Activated CD8-positive, alpha-beta memory T cell treated with anti-CD3 and anti-CD28 coated beads, Interleukin-2, amount 10 ng/mL, durations not matched to agents 7 days and 5 days (primary cell): ENCODE measurements around the gene GRID2. TPM values are rescaled to one million over a fixed set of nuclear protein-coding genes. Genes with fewer than 3 reads are reported as not detected.

Experiments
- ATAC-seq: fragments of 150-1000 bp; cut with Tn5 transposase; one replicate; pipeline ENCODE4 v1.10.0; 2021; ENCODE audit warnings: moderate library complexity
- CTCF ChIA-PET: fragments of 350-600 bp; sonication (Branson Sonifier 250); formaldehyde crosslinking; loops from one replicate; lab custom pipeline; 2021; ENCODE audit warnings: antibody characterized with exemption; lab: Charles Lee
- DNase-seq: peaks from one replicate; pipeline ENCODE4 v3.0.0-alpha.2; 2020
- H3K27ac Mint-ChIP-seq: one replicate; pipeline ENCODE4 v1.8.0; 2021; ENCODE audit warnings: mild to moderate bottlenecking, mixed read lengths
- H3K27me3 Mint-ChIP-seq: one replicate; pipeline ENCODE4 v1.8.0; 2021; ENCODE audit warnings: mixed read lengths
- H3K36me3 Mint-ChIP-seq: one replicate; pipeline ENCODE4 v1.8.0; 2021; ENCODE audit warnings: mild to moderate bottlenecking, mixed read lengths
- H3K4me1 Mint-ChIP-seq: one replicate; pipeline ENCODE4 v1.8.0; 2021; ENCODE audit warnings: mixed read lengths
- H3K4me3 Mint-ChIP-seq: one replicate; pipeline ENCODE4 v1.8.0; 2021; ENCODE audit warnings: mild to moderate bottlenecking, moderate library complexity, mixed read lengths
- H3K9me3 Mint-ChIP-seq: one replicate; pipeline ENCODE4 v1.8.0; 2022; ENCODE audit warnings: low read depth, mixed read lengths
- total RNA-seq, 2 experiments: library from RNA; stranded (reverse); gene quantifications; one replicate each; pipeline ENCODE4 v1.2.3, GENCODE V29; 2021

GRID2 gene
- total RNA-seq, 2 experiments from 2014 or later, result not detected

DNA sequence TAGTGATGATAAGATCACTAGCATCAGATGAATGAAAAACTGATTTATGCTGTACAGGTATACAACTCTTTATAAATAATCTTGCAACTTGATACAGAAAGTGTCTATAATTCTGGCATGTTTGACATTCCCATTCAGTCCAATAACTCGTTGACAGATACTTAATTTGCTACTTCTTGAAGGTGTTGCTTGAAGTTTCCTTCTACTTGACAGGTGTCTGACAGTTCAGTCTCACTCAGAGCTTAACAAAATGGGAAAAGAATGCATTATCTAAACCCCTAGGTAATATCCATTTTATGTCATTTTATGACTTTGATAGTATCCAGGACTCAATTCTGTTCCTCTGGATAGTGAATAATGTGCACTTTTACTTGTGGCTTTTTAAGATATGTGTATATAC is 508.9 kb downstream of the GRID2 start:
- DNase-seq (no peak), ATAC-seq (no peak)
- Mint-ChIP-seq H3K27me3 (no peaks in the 10 kb centered on the region), H3K4me1 (no peaks in the 10 kb centered on the region), H3K4me3 (no peak overlapping the region), H3K27ac (no peak overlapping the region), H3K9me3 (peaks cover 4% of the 10 kb centered on the region), H3K36me3 (no peaks in the 10 kb centered on the region)
- CTCF ChIA-PET, result no interaction called here

GRCh38 chr4:92814677-92815076 is 510.9 kb downstream of the GRID2 start:
- Mint-ChIP-seq H3K4me3 (no peak overlapping the region), H3K9me3 (peaks cover 2% of the 10 kb centered on the region), H3K27ac (no peak overlapping the region), H3K4me1 (no peaks in the 10 kb centered on the region), H3K27me3 (no peaks in the 10 kb centered on the region), H3K36me3 (no peaks in the 10 kb centered on the region)
- DNase-seq (no peak), ATAC-seq (no peak)
- CTCF ChIA-PET, result no interaction called here

DNA sequence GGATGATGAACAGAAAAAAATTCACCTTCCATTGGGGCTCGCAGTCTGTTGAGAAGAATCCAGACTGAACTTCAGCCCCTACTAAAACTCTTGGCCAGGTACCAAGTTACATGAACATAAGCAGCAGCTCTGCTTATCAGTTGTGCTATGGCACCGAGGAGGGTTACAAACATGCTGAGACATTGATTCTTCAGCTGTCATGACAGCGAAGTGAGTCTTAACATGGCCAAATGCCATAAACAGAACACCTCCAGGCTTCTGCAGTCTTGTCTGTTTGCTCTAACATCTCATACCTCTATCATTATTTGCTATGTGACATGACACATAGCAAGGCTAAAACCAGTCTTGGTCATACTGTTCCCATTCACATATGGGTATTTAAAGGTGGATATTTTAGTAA is 521.5 kb downstream of the GRID2 start:
- Mint-ChIP-seq H3K27ac (no peak overlapping the region), H3K9me3 (peaks cover 2% of the 10 kb centered on the region), H3K27me3 (no peaks in the 10 kb centered on the region), H3K36me3 (no peaks in the 10 kb centered on the region), H3K4me3 (no peak overlapping the region), H3K4me1 (no peaks in the 10 kb centered on the region)
- CTCF ChIA-PET, result no interaction called here
- DNase-seq (no peak), ATAC-seq (no peak)

GRCh38 chr4:92825791-92826190 is 522.0 kb downstream of the GRID2 start:
- ATAC-seq (no peak), DNase-seq (no peak)
- peaks cover 2% of the 10 kb centered on the region for H3K9me3 Mint-ChIP-seq
- H3K4me1 Mint-ChIP-seq, result no peaks in the 10 kb centered on the region
- CTCF ChIA-PET, result no interaction called here
- H3K27ac Mint-ChIP-seq, result no peak overlapping the region
- no peaks in the 10 kb centered on the region for H3K36me3 Mint-ChIP-seq
- H3K4me3 Mint-ChIP-seq, result no peak overlapping the region
- no peaks in the 10 kb centered on the region for H3K27me3 Mint-ChIP-seq

DNA sequence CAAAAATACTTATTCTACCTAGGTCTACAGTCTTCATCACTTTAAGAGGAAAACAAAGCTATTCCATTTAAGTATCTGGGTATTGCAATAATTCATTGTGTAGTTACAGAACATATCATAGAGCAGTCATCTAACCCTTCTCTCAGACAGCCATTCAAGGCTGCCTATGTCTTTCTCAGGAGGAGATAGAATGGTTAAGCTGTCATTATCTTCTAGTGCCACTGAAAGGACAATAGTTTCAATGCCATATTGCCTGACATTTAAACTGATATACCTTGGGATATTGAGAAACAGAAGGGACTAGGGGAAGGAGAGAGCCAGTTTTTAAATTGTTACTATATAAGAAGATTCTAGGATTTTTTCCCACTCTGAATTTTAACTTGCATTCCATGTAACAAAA is 527.0 kb downstream of the GRID2 start:
- no peak for ATAC-seq

DNA sequence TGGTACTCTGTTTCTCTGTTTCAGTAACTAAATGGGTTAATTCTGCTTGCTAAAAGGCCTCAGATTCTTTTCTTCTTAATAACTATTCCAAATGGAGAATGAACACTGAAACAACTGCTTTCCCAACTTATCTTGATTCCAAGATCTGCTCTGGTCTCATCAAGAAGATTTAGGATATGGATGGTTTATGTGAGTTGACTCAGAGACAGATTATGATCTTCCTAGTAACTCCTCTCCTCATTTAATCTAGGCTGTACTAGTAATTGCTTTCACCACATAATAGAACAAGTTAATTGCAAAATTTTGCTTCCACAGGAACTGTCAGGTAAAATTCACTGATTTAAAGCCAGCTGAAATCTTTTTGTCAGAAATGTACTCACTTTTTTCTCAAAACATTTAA is 537.1 kb downstream of the GRID2 start:
- Mint-ChIP-seq H3K4me1 (no peaks in the 10 kb centered on the region), H3K36me3 (no peaks in the 10 kb centered on the region), H3K9me3 (peaks cover 5% of the 10 kb centered on the region), H3K27ac (no peak overlapping the region), H3K4me3 (no peak overlapping the region), H3K27me3 (no peaks in the 10 kb centered on the region)
- no peak for ATAC-seq
- DNase-seq, result no peak
- CTCF ChIA-PET, result no interaction called here

More for the DNA sequence above, 527.0 kb downstream of the GRID2 start:
- no peak overlapping the region for H3K4me3 Mint-ChIP-seq
- no peak overlapping the region for H3K27ac Mint-ChIP-seq
- CTCF ChIA-PET, result no interaction called here
- H3K27me3 Mint-ChIP-seq, result no peaks in the 10 kb centered on the region
- H3K36me3 Mint-ChIP-seq, result no peaks in the 10 kb centered on the region
- H3K9me3 Mint-ChIP-seq, result peaks cover 4% of the 10 kb centered on the region
- DNase-seq, result no peak
- no peaks in the 10 kb centered on the region for H3K4me1 Mint-ChIP-seq

- ATAC-seq (no peak), DNase-seq (no peak)
- CTCF ChIA-PET, result no interaction called here
- Mint-ChIP-seq H3K27ac (no peak overlapping the region), H3K4me1 (no peaks in the 10 kb centered on the region), H3K36me3 (no peaks in the 10 kb centered on the region), H3K27me3 (no peaks in the 10 kb centered on the region), H3K4me3 (no peak overlapping the region), H3K9me3 (peaks cover 7% of the 10 kb centered on the region)
Measured at GRCh38 chr4:92843784-92844183, 540.0 kb downstream of the GRID2 start.

DNA sequence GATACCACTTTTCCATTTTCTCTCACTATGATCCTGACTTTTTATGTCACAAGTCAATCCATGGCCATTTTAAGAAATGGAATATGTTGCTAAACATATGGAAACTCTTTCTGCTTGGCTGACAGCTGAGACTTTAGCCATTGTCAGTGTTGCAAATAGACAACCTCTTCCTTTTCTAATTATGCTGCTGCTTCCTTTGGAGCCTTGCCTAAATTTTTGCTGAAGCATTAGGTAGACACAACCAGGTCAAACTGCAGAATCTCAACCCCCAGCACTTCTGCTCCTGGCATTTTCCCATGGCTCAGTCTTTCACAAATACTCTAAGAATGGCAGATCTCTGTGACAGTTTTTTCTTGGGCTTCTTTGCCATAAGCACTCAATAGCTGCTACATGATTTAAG is 543.3 kb downstream of the GRID2 start:
- no peaks in the 10 kb centered on the region for H3K27me3 Mint-ChIP-seq
- DNase-seq (no peak), ATAC-seq (no peak)
- H3K4me1 Mint-ChIP-seq, result no peaks in the 10 kb centered on the region
- H3K27ac Mint-ChIP-seq, result no peak overlapping the region
- H3K9me3 Mint-ChIP-seq, result peaks cover 5% of the 10 kb centered on the region
- CTCF ChIA-PET, result no interaction called here
- no peaks in the 10 kb centered on the region for H3K36me3 Mint-ChIP-seq
- no peak overlapping the region for H3K4me3 Mint-ChIP-seq

DNA sequence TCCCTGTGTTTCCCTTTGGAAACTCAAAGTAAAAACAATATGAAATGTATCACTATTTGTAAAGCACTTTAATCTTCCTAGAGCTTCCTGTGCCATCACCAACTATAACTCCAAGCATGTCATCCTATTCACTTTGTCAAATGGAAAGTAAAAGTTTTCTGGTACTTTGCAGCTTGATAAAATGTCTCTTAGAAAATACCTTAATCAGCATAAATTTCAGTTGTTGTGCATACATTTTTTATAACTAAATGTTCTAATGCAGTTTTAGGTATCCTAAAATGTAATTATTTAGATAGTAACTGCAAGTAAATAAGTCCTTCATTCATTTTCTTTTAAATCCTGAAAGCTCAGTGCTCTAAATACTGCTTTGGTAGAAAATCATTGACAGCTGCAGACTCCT is 558.7 kb downstream of the GRID2 start:
- no peak overlapping the region for H3K27ac Mint-ChIP-seq
- DNase-seq, result no peak
- no peaks in the 10 kb centered on the region for H3K4me1 Mint-ChIP-seq
- ATAC-seq, result no peak
- CTCF ChIA-PET, result no interaction called here
- H3K27me3 Mint-ChIP-seq, result no peaks in the 10 kb centered on the region
- no peak overlapping the region for H3K4me3 Mint-ChIP-seq
- no peaks in the 10 kb centered on the region for H3K36me3 Mint-ChIP-seq
- H3K9me3 Mint-ChIP-seq, result peaks cover 17% of the 10 kb centered on the region

GRCh38 chr4:92864096-92864495 is 560.3 kb downstream of the GRID2 start:
- no peak overlapping the region for H3K27ac Mint-ChIP-seq
- no peaks in the 10 kb centered on the region for H3K36me3 Mint-ChIP-seq
- peaks cover 17% of the 10 kb centered on the region for H3K9me3 Mint-ChIP-seq
- H3K4me3 Mint-ChIP-seq, result no peak overlapping the region
- no peak for ATAC-seq
- no peaks in the 10 kb centered on the region for H3K27me3 Mint-ChIP-seq
- no peaks in the 10 kb centered on the region for H3K4me1 Mint-ChIP-seq
- CTCF ChIA-PET, result no interaction called here
- no peak for DNase-seq

- H3K9me3 Mint-ChIP-seq, result peaks cover 3% of the 10 kb centered on the region
- ATAC-seq (no peak), DNase-seq (no peak)
- H3K36me3 Mint-ChIP-seq, result no peaks in the 10 kb centered on the region
- no peaks in the 10 kb centered on the region for H3K4me1 Mint-ChIP-seq
- H3K27me3 Mint-ChIP-seq, result no peaks in the 10 kb centered on the region
- no peak overlapping the region for H3K27ac Mint-ChIP-seq
- CTCF ChIA-PET, result no interaction called here
- no peak overlapping the region for H3K4me3 Mint-ChIP-seq
Measured at GRCh38 chr4:92872604-92873003, 568.8 kb downstream of the GRID2 start.

DNA sequence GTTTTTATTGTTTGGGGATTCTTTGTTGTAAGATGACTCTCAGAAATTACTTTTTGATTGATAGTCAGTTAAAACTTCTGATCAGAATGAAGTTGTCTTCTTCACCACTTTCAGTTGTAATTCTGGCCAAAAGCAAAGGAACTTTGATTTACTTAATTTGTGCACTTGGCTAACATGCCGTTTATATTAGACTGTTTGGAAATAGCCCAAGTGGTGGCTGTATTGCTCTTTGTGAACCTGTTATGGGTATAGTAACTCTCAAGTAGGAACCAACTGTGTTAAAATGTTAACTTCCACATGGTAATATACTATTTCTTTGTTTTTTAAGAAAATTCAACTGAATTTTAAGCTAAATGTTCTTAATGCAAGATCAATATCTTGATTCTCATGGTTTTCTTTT is 581.9 kb downstream of the GRID2 start:
- Mint-ChIP-seq H3K4me3 (no peak overlapping the region), H3K36me3 (no peaks in the 10 kb centered on the region), H3K9me3 (peaks cover 7% of the 10 kb centered on the region), H3K4me1 (no peaks in the 10 kb centered on the region), H3K27ac (no peak overlapping the region), H3K27me3 (no peaks in the 10 kb centered on the region)
- CTCF ChIA-PET, result no interaction called here
- ATAC-seq (no peak), DNase-seq (no peak)

DNA sequence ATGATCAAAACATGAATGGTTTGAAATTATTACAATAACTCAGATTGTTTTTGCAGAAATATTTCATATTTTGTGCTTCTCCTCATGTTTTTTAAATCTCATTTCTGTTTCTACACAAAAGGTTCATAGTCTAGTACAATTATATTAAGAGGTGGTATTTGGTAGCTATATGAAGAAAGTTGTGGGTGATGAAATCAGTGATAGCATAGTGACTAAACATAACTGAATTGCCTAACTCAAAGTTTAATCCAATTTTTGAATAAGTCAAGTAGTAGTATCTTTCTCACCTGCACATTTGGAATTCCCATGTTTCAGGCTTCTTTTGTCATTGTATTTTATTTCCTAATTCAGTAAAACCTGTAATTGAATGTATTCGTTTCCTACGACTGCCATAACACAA is 648.7 kb downstream of the GRID2 start:
- H3K4me1 Mint-ChIP-seq, result no peaks in the 10 kb centered on the region
- H3K9me3 Mint-ChIP-seq, result peaks cover 5% of the 10 kb centered on the region
- no peak overlapping the region for H3K4me3 Mint-ChIP-seq
- CTCF ChIA-PET, result no interaction called here
- no peaks in the 10 kb centered on the region for H3K36me3 Mint-ChIP-seq
- H3K27me3 Mint-ChIP-seq, result no peaks in the 10 kb centered on the region
- no peak overlapping the region for H3K27ac Mint-ChIP-seq
- no peak for DNase-seq
- no peak for ATAC-seq

DNA sequence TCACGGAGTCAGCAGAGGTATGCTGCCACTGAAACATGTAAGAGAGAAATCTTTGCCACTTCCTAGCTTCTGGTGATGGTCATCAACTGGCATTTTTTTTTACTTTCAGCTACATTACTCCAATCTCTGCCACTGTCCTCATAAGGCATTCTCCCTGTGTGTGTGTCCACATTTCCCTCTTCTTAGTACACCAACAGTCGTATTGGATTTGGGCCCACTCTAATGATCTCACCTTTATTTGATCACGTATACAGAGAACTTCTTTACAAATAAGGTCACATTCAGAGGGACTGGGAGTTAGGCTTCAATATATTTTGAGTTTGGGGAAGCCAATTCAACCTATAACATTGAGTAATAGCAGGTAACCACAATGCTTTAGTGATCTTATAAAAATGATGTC is 649.1 kb downstream of the GRID2 start:
- CTCF ChIA-PET, result no interaction called here
- no peaks in the 10 kb centered on the region for H3K27me3 Mint-ChIP-seq
- no peaks in the 10 kb centered on the region for H3K4me1 Mint-ChIP-seq
- no peak overlapping the region for H3K27ac Mint-ChIP-seq
- DNase-seq (no peak), ATAC-seq (no peak)
- H3K36me3 Mint-ChIP-seq, result no peaks in the 10 kb centered on the region
- H3K9me3 Mint-ChIP-seq, result peaks cover 5% of the 10 kb centered on the region
- H3K4me3 Mint-ChIP-seq, result no peak overlapping the region

DNA sequence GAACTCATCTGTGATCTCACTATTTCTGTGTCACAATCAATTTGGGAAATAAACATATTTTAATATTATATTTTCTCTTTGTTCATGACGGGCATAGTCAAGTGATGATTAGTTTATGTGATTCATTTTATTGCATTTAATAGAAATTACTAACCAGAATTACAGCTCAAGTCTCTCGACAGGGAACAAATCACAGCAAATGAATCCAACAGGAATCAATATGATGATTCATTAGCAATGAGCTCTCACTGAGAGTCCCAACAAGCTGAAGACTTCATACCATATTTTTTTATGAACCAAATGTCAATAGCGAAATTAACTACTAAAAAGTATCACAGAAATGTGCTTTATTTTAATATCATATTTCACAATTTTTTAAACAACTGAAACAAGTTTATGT is 649.7 kb downstream of the GRID2 start:
- Mint-ChIP-seq H3K4me3 (no peak overlapping the region), H3K36me3 (no peaks in the 10 kb centered on the region), H3K9me3 (peaks cover 8% of the 10 kb centered on the region), H3K27me3 (no peaks in the 10 kb centered on the region), H3K27ac (no peak overlapping the region), H3K4me1 (no peaks in the 10 kb centered on the region)
- CTCF ChIA-PET, result no interaction called here
- DNase-seq, result no peak
- no peak for ATAC-seq
